Activated gamma-delta T cell treated with anti-CD3 and anti-CD28 coated beads, Interleukin-2, amount 50 U/mL, for 16 hours (primary cell): ENCODE results near the gene SMIM24.
"Not testable (repeated sequence)": the region's sequence is repeated elsewhere in the genome, so short reads cannot be mapped to it uniquely, and the experiment has no call there.

ENCODE experiments used
- DNase-seq: peaks from one replicate; pipeline ENCODE4 v3.0.0-alpha.2; 2020; ENCODE audit warnings: low read depth

SMIM24 gene

DNA sequence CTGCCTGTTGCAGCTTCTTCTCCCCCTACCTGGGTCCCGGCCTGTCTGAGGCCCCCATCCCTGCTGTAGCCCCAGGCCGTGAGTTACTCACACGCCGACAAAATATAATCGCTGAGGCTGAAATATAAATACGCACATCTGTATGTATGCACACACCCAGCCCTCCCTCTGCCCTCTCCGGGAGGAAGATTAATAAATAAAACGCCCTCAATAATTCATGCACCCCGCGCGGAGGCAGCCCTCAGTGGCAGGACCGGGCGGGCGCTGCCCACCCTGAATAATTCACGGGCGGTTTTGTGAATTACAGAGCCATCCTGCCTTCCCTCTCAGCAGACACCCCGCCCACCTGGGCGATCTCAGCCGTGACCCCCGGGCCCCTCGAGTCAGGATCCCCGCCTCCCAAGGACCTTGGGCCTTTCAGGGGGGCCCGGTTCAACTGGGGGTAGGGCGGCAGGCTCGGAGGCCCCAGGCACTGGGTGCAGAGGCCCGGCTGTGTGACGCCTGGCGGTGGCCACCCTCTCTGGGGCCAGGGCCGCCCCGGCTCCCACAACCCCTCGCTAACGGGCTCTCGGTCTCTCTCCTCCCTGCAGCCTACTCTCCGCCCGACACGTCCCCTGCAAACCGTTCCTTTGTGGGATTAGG, 24.2 kb downstream of the SMIM24 start:
- no peak for DNase-seq

DNA sequence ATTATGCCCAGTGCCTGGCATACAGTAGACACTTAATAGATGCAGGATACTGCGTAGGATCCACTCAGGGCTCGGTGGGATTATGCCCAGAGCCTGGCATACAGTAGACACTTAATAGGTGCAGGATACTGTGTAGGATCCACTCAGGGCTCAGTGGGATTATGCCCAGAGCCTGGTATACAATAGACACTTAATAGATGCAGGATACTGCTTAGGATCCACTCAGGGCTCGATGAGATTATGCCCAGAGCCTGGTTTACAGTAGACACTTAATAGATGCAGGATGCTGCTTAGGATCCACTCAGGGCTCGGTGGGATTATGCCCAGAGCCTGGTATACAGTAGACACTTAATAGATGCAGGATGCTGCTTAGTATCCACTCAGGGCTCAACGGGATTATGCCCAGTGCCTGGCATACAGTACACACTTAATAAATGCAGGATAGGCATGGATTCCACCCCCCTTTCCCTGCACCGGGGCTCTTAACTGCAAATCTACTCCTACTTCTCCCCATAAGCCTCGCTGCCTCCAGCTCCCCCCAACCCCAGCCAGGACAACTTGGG, 24.9 kb downstream of the SMIM24 start:
- no peak for DNase-seq

DNA sequence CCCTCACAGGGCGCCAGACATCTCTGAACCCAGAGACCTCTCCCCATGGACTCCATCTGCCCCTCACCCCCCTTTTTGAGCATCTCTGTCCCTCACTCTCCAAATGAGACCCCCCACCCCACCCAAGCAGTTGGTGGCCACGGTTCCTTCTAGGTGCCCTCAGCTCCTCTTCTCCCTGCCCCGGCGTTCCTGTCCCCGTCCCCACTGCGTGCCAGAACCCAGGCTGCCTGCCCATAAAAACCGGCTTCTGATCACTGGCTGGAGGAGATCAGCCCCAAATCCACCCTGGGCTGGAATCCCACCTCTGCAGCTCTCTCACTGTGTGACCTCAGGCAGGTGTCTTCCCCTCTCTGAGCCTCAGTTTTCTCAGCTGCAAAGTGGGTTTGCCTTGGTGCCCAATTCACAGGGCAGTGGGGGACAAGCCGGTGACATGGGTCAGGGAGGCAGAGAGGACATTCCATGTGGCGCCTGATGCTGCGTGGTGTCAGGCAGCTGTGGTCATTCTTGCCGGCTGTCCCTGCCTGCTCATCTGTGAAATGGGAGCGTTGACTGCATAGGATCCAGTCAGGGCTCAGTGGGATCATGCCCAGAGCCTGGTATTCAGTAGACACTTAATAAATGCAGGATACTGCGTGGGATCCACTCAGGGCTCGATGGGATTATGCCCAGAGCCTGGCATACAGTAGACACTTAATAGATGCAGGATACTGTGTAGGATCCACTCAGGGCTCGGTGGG, 25.5 kb downstream of the SMIM24 start:
- no peak for DNase-seq

DNA sequence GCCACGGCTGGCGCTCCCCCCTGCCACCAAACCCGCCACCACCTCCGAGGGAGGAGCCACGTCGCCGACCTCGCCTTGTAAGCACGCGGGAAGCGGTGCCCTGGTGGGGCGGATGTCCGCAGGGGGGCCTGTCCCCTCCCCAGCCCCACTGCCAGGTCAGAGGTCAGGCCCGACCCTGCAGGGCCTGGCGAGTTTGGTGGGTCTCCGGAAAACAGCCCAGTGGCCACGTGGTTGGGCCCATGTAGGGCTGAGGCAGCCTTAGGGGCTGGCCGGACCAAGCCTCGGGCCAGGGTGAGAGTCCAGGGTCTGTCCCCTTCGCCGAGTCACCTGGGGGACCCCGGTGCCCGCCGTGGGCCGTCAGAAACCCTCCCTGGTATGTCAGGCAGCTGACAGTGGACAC, 26.5 kb downstream of the SMIM24 start:
- no peak for DNase-seq

DNA sequence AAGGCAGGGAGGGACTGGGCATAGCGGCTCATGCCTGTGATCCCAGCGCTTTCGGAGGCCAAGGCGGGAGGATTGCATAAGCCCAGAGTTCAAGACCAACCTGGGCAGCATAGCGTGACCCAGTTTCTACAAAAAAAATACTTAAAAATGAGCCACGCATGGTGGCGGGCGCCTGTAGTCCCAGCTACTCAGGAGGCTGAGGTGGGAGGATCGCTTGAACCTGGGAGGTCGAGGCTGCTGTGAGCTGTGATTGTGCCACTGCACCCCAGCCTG, 27.4 kb downstream of the SMIM24 start:
- DNase-seq, result not testable (repeated sequence)

DNA sequence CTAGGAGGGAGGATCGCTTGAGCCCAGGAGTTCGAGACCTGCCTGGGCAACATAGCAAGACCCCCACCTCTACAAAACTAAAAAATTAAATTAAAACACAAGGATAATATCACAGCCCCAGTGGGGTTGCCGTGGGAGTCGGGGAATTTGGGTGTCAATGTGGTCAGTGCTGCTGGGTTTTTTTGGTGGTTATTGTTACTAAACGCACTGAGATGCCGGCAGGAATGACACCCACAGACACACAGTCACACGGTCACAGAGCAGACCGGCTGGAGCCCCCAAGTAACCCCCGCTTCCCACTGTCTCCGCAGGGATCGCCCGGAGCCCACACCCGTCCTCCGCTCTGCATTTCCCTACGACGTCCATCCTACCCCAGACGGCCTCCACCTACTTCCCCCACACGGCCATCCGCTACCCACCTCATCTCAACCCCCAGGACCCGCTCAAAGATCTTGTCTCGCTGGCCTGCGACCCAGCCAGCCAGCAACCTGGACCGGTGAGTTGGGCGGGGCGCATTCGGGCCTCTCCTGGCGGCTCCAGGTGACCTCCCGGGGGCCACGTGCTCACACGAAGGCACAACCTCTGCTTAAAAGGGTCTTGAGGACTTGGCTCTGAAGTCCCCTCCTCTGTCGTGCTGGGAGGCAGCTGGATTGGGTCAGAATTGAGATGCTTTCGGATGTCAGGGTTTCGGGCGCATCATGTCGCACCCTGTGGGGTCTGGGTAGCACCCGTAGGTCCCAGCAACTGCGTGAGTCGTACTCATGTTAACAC, 28.0 kb downstream of the SMIM24 start:
- no peak for DNase-seq

DNA sequence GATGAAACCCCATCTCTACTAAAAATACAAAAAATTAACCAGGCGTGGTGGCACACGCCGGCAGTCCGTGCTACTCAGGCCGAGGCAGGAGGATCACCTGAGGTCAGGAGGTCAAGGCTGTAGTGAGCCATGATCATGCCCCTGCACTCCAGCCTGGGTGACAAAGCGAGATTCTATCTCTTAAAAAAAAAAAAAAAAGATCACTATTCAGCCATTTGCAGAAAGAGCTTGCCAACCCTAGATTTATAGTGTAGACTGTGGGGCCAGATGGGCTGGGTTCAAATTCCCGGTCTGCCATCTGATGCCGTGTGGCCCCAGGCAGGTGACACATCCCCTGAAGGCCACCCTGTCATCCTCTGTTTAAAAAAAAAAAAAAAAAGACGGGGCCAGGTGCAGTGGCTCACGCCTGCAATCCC, 28.9 kb downstream of the SMIM24 start:
- DNase-seq, result no peak

DNA sequence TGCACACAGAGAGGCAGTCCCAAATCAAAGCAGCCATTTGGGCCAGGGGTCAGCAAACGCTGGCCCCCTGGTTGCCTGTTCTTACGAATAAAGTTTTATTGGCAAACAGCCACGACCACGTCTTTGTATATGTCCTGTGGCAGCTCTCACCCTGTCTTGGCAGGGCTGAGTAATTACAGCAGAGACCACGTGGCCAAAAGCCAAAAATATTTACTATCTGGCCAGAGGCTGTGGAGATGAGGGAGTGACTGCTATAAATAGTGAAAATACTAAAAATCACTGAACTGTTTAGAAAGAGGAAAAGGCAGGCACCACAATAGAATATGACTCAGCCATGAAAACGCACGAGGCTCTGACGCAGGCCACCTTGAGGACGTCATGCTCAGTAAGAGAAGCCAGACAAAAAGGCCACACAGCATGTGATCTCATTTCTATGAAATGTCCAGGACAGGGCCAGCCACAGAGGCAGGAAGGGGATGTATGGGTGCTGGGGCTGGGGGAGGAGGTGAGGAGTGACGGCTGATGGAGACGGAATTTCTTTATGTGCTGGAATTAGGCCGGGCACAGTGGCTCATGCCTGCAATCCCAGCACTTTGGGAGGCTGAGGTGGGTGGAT, 29.4 kb downstream of the SMIM24 start:
- no peak for DNase-seq

DNA sequence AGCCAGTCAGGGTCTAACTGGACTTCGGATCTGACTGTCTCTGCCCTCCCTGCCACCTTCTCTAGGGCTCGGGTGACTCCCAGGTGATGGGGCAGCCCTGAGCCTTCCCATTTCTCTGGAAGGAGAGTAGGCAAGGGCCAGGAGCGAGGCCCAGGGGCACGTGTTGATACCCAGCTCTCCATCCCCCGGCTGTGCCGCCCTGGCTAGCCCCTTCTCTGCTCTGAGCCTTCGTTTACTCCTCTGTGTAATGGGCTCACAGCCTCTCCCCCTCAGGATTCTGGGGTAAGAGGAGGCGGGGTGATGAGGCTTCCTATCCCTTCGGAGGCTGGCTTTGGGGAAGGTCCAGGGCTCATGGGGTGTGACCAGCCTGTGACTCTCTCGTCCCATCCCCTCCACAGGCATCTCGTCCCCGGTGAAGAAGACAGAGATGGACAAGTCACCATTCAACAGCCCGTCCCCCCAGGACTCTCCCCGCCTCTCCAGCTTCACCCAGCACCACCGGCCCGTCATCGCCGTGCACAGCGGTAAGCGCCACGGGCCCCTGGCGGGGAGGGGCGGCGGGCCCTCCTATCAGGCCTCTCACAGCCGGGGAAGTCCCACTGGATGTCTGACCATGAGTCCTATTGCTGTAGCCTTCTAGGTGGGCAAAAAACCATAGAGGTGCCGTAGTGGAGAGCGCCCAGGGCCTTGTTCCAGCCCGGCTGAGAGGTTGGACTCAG, 31.6 kb downstream of the SMIM24 start:
- DNase-seq, result no peak

DNA sequence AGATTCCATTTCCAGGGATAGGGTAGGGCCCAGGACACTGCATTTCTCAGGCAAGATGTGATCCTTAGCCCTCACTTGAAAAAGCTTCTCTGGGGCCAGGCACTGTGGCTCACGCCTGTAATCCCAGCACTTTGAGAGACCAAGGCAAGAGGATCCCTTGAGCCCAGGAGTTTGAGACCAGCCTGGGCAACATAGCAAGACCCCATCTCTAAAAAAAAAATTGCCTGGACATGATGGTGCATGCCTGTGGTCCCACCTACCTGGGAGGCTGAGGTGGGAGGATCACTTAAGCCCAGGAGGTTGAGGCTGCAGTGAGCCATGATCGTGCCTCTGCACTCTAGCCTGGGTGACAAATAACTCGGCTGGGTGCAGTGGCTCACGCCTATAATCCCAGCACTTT, 33.7 kb downstream of the SMIM24 start:
- DNase-seq, result not testable (repeated sequence)

DNA sequence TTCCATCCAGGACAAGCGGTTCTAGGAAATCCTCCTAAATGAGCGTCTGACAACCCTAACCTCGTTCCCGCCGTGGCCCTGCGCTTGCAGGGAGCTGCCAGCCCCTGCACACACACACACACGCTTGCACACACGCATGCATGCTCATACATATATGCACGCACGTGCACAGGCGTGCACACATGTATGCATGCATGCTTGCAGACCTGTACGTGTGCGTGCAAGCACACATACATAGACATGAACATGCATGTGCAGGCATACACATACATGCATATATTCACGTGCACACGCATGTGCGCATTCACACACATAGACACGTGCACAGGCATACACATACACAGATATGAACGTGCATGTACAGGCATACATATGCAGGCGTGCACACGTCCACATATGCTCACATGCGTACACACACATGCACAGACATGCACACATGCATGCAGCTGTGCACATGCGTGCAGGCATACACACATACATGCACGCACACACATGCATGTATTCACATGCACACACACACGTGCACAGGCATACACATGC, 35.6 kb downstream of the SMIM24 start:
- DNase-seq, result no peak

DNA sequence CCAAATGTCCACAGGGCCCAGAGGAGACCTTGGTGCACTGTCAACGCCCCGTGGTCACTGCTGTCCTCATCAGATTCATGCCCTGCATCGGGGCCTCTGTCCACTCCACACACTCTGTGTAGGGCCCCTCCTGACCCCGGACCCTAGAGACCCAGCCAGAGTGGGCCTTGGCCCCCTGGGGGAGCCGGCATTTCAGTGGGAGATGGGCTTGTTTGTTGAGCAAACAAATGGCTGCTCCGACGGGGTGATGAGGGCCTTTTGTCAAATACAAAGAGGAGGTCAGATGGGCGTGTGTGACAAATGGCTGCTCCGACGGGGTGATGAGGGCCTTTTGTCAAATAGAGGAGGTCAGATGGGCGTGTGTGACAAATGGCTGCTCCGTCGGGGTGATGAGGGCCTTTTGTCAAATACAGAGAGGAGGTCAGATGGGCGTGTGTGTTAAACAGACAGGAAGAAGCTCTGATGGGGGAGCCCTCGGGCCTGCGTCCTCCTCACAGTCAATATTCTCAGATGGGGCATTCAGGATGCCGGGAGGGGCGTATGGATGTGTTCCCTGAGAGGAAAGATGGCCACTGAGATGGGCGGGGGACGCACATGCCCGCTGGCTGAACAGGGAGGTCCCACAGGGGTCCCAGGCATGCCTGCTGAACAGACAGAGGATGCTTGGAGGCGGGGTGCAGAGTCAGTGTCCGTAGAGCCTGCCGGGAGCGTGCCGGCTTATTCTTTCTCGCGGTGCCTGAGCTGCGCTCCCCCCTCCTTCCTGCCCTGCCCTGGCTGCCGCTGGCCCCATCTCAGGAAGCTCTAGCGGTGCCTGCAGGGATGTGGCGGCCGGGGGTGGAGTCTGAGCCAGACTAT, 36.3 kb downstream of the SMIM24 start:
- DNase-seq, result no peak

DNA sequence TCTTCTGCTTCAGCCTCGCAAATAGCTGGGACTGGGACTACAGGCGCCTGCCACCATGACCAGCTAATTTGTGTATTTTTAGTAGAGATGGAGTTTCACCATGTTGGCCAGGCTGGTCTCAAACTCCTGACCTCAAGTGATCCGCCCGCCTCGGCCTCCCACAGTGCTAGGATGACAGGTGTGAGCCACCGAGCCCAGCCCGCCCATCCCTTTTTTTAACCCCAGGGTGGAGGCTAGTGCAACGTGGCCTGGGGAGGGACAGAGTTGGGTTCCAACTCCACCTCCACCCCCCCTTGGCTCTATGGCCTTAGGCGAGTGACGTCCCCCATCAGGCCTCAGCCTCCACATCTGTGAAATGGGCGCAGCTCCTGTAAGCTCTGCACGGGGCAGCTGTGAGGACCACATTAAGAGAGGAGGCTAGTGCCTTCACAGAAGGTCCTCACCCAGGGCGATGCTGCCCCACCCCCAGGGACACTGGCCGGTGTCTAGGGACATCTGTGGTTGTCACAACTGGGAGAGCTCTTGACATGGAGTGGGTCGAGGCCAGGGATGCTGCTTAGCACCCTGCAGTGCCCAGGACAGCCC, 37.7 kb downstream of the SMIM24 start:
- DNase-seq, result no peak

DNA sequence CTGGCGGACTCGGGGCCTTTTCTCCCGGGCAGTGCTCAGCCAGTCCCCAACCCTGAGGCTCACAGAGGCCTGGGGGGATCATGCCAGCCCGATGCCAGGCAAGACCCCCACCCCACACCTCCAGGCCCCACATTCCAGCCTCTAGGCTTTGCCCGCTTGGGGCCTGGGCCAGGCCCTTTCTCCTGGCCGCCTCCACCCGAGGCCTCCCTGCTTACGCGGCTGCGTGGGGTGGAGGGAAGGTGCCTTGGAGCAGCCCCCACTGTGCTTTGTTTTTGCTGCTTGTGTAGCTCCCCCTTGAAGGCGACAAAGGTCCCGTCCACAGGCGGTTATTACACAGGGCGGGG, 38.4 kb downstream of the SMIM24 start:
- no peak for DNase-seq

DNA sequence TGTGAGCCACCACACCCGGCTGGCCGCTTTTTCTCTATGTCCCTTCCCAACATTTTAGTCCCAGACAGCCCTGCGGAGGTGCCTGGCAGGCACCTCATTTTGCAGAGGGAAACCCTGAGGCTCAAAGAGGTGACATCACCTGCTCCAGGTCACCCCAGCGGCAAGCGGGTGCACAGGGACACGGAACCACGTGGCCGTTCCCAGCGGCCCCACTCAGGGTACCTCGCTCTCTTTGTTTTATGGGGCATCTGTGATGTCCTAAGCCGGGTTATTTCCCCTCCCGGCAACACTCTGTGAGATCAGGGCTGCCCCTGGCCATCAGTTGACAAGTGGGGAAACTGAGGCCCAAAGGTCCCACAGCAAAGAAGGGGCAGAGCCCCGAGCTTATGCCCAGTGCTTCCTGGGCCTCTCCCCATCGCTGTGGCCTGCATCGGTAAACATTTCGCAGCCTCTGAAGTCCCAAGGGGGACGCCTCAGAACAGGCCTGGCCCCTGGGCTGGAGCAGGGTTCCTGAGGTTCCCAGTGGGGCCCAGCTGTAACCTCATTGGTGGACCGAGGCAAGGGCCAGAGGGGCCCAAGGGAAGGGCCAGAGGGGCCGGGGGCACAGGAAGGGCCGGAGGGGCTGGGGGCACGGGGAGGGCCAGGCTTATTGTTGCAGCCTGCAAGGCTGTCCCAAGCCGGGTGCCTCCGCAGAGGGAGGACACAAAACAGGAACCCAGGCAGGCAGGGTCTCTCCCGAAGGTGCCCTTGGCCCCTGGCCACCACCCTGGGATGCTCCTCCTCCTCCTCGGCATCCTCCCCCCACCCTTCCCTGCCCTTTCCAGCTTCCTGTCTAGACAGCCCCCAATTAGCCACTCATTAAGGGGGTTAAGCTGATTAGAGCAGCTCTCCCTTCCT, 39.0 kb downstream of the SMIM24 start:
- DNase-seq, result no peak

DNA sequence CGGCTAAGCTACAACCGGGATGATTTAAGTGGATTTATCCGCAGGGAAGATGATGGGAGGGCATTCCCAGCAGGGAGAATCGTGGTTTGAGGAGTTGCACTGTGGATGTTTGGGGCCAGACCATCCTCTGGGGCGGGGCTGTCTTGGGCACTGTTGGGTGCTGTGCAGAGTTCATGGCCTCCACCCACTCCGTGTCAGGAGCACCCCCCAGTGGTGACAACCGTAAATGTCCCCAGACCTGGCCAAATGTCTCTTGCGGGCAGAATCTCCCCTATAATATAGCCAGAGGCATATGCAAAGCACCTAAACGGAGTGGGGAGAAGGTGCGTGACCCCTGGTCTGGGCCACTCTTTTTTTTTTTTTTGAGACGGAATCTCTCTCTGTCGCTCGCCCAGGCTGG, 40.2 kb downstream of the SMIM24 start:
- DNase-seq, result peak; percentile 35

DNA sequence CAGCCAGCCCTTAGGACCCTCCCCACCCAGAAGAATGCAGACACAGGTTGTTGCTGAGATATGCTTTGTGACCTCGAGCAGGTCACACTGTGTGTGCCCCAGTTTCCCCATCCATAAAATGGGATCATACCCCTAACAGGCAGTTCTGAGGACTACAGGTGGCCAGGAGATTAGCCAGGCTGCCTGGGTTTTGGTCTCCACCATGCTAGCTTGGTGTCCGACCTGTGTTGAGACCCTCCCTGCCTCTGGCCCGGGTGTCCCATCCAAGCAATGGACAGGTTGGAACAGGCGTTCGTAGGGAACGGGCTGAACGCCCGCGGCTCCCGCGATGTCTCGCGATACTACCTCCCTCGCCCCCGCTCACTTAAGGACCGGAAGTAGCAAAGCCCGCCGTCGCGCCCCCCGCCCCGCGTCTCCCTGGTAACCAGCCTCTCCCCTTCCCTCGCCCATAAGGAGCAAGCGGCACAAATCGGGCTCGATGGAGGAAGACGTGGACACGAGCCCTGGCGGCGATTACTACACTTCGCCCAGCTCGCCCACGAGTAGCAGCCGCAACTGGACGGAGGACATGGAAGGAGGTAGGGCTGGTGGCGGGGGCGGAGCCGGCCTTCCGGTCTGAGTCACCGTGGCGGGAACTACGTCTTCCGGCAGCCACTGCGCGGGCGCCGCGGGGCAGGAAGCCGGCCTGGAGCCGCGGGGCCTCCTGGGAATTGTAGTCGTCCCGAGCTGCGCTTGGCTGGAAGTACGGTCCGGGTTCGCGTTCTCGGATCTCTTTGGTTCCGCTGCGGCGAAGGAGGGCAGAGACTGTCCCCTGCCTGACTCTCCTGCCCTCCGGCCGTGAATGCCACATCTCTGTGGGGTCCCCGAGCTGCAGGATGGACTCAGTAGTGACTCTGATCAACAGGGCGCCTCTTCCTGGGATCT, 45.4 kb downstream of the SMIM24 start:
- DNase-seq, result peak; percentile 93

DNA sequence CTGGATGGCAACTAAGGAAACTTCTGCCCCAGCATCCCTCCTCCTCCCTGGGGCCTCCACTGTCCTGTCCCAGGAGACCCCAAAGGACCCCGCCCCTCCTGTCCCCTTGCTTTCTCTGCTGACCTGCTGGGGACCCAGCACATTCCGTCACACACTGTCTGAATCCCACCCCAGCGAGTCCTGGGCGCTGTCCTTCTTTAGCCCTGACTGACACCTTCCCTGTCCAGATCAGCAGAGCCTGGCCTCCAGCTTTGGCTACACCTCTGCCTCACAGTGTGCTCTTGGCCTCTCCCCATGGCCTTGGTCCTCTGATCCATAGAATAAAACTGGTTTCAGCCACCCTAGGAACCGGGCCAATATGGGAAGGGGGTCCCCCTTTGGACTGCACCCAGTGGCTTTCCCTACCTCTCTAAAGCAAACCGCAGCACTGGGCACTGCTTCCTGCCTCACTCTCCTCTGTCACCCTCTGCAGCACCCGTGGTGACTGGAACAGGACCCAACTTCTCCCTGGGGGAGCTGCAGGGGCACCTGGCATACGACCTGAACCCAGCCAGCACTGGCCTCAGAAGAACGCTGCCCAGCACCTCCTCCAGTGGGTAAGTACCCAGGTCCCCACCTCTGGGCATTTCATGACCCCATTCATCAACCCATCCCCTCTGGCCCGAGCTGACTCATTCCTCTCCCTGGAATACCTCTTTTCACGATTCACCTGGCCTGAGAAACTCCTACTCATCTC, 46.4 kb downstream of the SMIM24 start:
- no peak for DNase-seq
